Transverse colon (tissue), 4 donors: ENCODE data around the gene PRICKLE1. TPM values are rescaled to one million over a fixed set of nuclear protein-coding genes. Genes with fewer than 3 reads are reported as not detected.

Experiments used
- DNase-seq: peaks from one replicate; pipeline ENCODE4 v3.0.0-alpha.2; 2019
- H3K27ac ChIP-seq, 4 donors: fragments of 200-600 bp; sonication (generic); 2 replicates each; pipeline ENCODE4 v1.5.1; 2016 to 2018; ENCODE audit warnings: inconsistent platforms in 4 of 4
- H3K27me3 ChIP-seq: fragments of 200-600 bp; sonication (generic); 2 replicates; pipeline ENCODE4 v1.5.1; 2017; ENCODE audit warnings: inconsistent platforms
- H3K36me3 ChIP-seq, 4 donors: fragments of 200-600 bp; sonication (generic); 2 replicates each; pipeline ENCODE4 v1.5.1; 2017 to 2019; ENCODE audit warnings: inconsistent platforms in 4 of 4
- H3K4me1 ChIP-seq, 4 donors: fragments of 200-600 bp; sonication (generic); 2 replicates each; pipeline ENCODE4 v1.5.1; 2017 to 2020; ENCODE audit warnings: inconsistent platforms in 4 of 4
- H3K4me3 ChIP-seq, 4 donors: fragments of 200-600 bp; sonication (generic); 1 replicate in 1 of 4; 2 replicates in 3 of 4; pipeline versions ENCODE4 v1.5.1 to v1.6.1; 2017 to 2019; ENCODE audit warnings: inconsistent platforms in 4 of 4
- H3K9me3 ChIP-seq, 2 donors: fragments of 200-600 bp; sonication (generic); 2 replicates each; pipeline ENCODE4 v1.5.1; 2017 to 2019; ENCODE audit warnings: inconsistent platforms in 2 of 2
- CTCF ChIP-seq, 5 experiments: fragments of 200-600 bp in 3 of 5; fragments of 450-650 bp in 2 of 5; sonication (generic) in 3 of 5; IDR thresholded peaks; 1 replicate in 2 of 5; 2 replicates in 3 of 5; pipeline ENCODE4 v1.5.1; 2016 to 2017; ENCODE audit warnings: antibody characterized with exemption in 5 of 5, inconsistent platforms in 3 of 5, mild to moderate bottlenecking in 2 of 5, moderate library complexity in 1 of 5
- EP300 ChIP-seq: sonication (generic); formaldehyde crosslinking; IDR thresholded peaks from one replicate; pipeline ENCODE4 v1.6.1; 2017; ENCODE audit warnings: antibody characterized with exemption, low read depth
- POLR2A ChIP-seq: fragments of 450-650 bp; IDR thresholded peaks from one replicate; pipeline ENCODE4 v1.6.1; 2016; ENCODE audit warnings: antibody characterized with exemption, mild to moderate bottlenecking, moderate library complexity
- POLR2AphosphoS5 ChIP-seq, 3 donors: sonication (generic); formaldehyde crosslinking; IDR thresholded peaks; one replicate each; pipeline ENCODE4 v1.6.1; 2016; ENCODE audit warnings: antibody characterized with exemption in 3 of 3
- WGBS, 2 donors: methylation state at CpG; one replicate each; pipeline ENCODE4 v1.1.5; 2018; ENCODE audit warnings: low coverage in 1 of 2; 5-methylcytosine and 5-hydroxymethylcytosine counted together
- in situ Hi-C, 4 donors: fragments of 200-750 bp; cut with MboI; loops; one replicate each; pipeline versions ENCODE4 v1.15.0 to v1.15.1; 2017; ENCODE audit warnings: low sequenced_read_pairs in 3 of 4, low pct_ligation_motif_present in 1 of 4, low pct_unique_long_range_greater_than_20kb in 1 of 4
- intact Hi-C: fragments of 100-400 bp; cut with DNase I; formaldehyde crosslinking; loops from one replicate; pipeline ENCODE4 v1.15.1; 2023; ENCODE audit warnings: low total_unique reads
- total RNA-seq, 4 donors: library from RNA; depleted of rRNA; stranded (reverse); fragments of >200 nt; gene quantifications; one replicate each; pipeline ENCODE4 v1.1.0, GENCODE V29; 2016

The PRICKLE1 gene
- total RNA-seq, 4 donors from 2014 or later = 1.2 to 6.4 (median 2.8) TPM

- H3K27me3 ChIP-seq = no peaks in the 10 kb centered on the region
- no peak overlapping the region for H3K27ac ChIP-seq
- no peaks in the 10 kb centered on the region for H3K4me1 ChIP-seq
- H3K9me3 ChIP-seq = no peaks in the 10 kb centered on the region
- intact Hi-C loops = no loop called here
- 70 to 83% methylated on average over 1 to 2 of the region's 2 CpGs for WGBS, 2 donors
- in situ Hi-C loops = no loop called here
- DNase-seq = no peak
- no peak overlapping the region for H3K4me3 ChIP-seq
- peaks cover 0 to 5% (median 0%) of the 10 kb centered on the region in 4 donors for H3K36me3 ChIP-seq
- TF ChIP-seq CTCF (IDR thresholded peaks at IDR 0.05) = no peak
- no peak for TF ChIP-seq POLR2AphosphoS5 (IDR thresholded peaks at IDR 0.05)
- no peak for TF ChIP-seq EP300
- TF ChIP-seq POLR2A = no peak
These were observed 139.3 kb downstream of the PRICKLE1 start for GRCh38 chr12:42450248-42450647.

DNA sequence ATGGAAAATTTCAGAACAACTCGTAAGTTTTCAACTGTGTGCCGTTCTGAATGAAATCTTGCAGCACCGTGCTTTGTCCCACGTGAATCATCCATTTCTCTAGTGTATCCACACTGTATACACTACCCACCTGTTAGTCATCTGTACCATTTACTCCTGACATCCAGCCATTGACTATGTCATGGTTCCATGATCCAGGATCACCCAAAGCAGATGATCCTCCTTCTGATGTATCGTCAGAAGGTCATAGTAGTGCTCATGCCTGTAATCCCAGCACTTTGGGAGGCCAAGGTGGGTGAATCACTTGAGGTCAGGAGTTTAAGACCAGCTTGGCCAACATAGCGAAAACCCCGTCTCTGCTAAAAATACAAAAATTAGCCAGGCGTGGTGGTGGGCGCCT is 140.7 kb downstream of the PRICKLE1 start:
- Histone ChIP-seq H3K4me3 (no peak overlapping the region), H3K9me3 (no peaks in the 10 kb centered on the region), H3K27ac (no peak overlapping the region), H3K27me3 (no peaks in the 10 kb centered on the region), H3K4me1 (no peaks in the 10 kb centered on the region), H3K36me3 (peaks cover 0 to 5% (median 0%) of the 10 kb centered on the region in 4 donors)
- TF ChIP-seq CTCF (IDR thresholded peaks at IDR 0.05) (no peak), POLR2A (no peak), POLR2AphosphoS5 (IDR thresholded peaks at IDR 0.05) (no peak), EP300 (no peak)
- no peak for DNase-seq
- intact Hi-C loops (no loop called here), in situ Hi-C loops (no loop called here)
- 91 to 98% methylated on average over 5 to 9 of the region's 9 CpGs for WGBS, 2 donors

- Histone ChIP-seq H3K27me3 (no peaks in the 10 kb centered on the region), H3K9me3 (no peaks in the 10 kb centered on the region), H3K4me3 (no peak overlapping the region), H3K4me1 (no peaks in the 10 kb centered on the region), H3K36me3 (peaks cover 0 to 14% (median 6%) of the 10 kb centered on the region in 4 donors), H3K27ac (no peak overlapping the region)
- no peak for DNase-seq
- WGBS, 2 donors = 75 to 86% methylated on average over 2 to 3 of the region's 3 CpGs
- no peak for TF ChIP-seq POLR2A
- TF ChIP-seq EP300 = no peak
- no peak for TF ChIP-seq CTCF (IDR thresholded peaks at IDR 0.05)
- TF ChIP-seq POLR2AphosphoS5 (IDR thresholded peaks at IDR 0.05) = no peak
- in situ Hi-C loops (no loop called here), intact Hi-C loops (no loop called here)
These were observed 142.2 kb downstream of the PRICKLE1 start for GRCh38 chr12:42447371-42447786.

- no peak overlapping the region for H3K27ac ChIP-seq
These were observed 142.8 kb downstream of the PRICKLE1 start for GRCh38 chr12:42446761-42447160.

More at GRCh38 chr12:42446761-42447160, 142.8 kb downstream of the PRICKLE1 start:
- no peaks in the 10 kb centered on the region for H3K27me3 ChIP-seq
- 66 to 73% methylated on average over 6 of the region's 6 CpGs for WGBS, 2 donors
- in situ Hi-C loops (no loop called here), intact Hi-C loops (no loop called here)
- TF ChIP-seq POLR2AphosphoS5 (IDR thresholded peaks at IDR 0.05) (no peak), POLR2A (no peak), EP300 (no peak), CTCF (IDR thresholded peaks at IDR 0.05) (no peak)
- H3K4me1 ChIP-seq = no peaks in the 10 kb centered on the region
- H3K36me3 ChIP-seq = peaks cover 0 to 20% (median 9%) of the 10 kb centered on the region in 4 donors
- H3K4me3 ChIP-seq = no peak overlapping the region
- DNase-seq = no peak
- no peaks in the 10 kb centered on the region for H3K9me3 ChIP-seq
